Heart right ventricle (tissue), 16 donors: ENCODE data around the gene BLNK. TPM values are rescaled to one million over a fixed set of nuclear protein-coding genes. Genes with fewer than 3 reads are reported as not detected.

ENCODE experiments used
- ATAC-seq, 8 donors: fragments of 200-7000 bp; cut with Tn5 transposase; one replicate each; pipeline ENCODE4 v1.9.1; 2020; ENCODE audit warnings: mild to moderate bottlenecking in 8 of 8, moderate library complexity in 8 of 8, moderate number of reproducible peaks in 1 of 8
- DNase-seq, 2 donors: peaks; one replicate each; pipeline ENCODE4 v3.0.0-alpha.2; 2020
- H3K27ac ChIP-seq, 10 donors: fragments of 200-600 bp; sonication (generic) in 2 of 10; one replicate each; pipeline versions ENCODE4 v1.5.0 to v1.8.0; 2020 to 2022; ENCODE audit warnings: mild to moderate bottlenecking in 3 of 10
- H3K27me3 ChIP-seq, 7 donors: fragments of 200-600 bp; one replicate each; pipeline ENCODE4 v1.8.0; 2021 to 2022; ENCODE audit warnings: mild to moderate bottlenecking in 2 of 7
- H3K36me3 ChIP-seq, 9 donors: fragments of 200-600 bp; sonication (generic) in 1 of 9; one replicate each; pipeline versions ENCODE4 v1.5.0 to v1.8.0; 2020 to 2022; ENCODE audit warnings: mild to moderate bottlenecking in 2 of 9
- H3K4me1 ChIP-seq, 9 donors: fragments of 200-600 bp; sonication (generic) in 1 of 9; one replicate each; pipeline versions ENCODE4 v1.5.0 to v1.8.0; 2020 to 2022; ENCODE audit warnings: mild to moderate bottlenecking in 4 of 9
- H3K4me3 ChIP-seq, 10 donors: fragments of 200-600 bp; sonication (generic) in 2 of 10; one replicate each; pipeline versions ENCODE4 v1.5.0 to v1.8.0; 2020 to 2022; ENCODE audit warnings: mild to moderate bottlenecking in 7 of 10, moderate library complexity in 2 of 10
- H3K9me3 ChIP-seq, 11 donors: fragments of 200-600 bp in 10 of 11; sonication (generic) in 2 of 11; one replicate each; pipeline versions ENCODE4 v1.5.0 to v1.8.0; 2013 to 2022; ENCODE audit warnings: mild to moderate bottlenecking in 2 of 11, control low read depth in 1 of 11, moderate library complexity in 1 of 11
- WGBS, 2 donors: extraction: QIAGEN DNeasy Blood & Tissue Kit; methylation state at CpG; one replicate each; pipeline ENCODE4 v1.1.7; 2013; ENCODE audit warnings: inconsistent platforms in 1 of 2; 5-methylcytosine and 5-hydroxymethylcytosine counted together
- intact Hi-C, 10 donors: fragments of 100-400 bp; cut with DNase I; formaldehyde crosslinking; loops; one replicate each; pipeline versions ENCODE4 v1.11.1 to v1.14.2; 2022
- polyA plus RNA-seq, 2 donors: library from polyadenylated mRNA; stranded (reverse); fragments of 200-250 nt; gene quantifications; one replicate each; pipeline ENCODE4 v1.2.3, GENCODE V29; 2013
- total RNA-seq, 10 donors: library from RNA; stranded (reverse); fragmentation: NEBNext Ultra II Directional in 3 of 10; extraction: Animal tissue kit (Norgen Biotek cat#: 25700) in 3 of 10; gene quantifications; one replicate each; pipeline versions ENCODE4 v1.2.1 to v1.2.4, GENCODE V29; 2021 to 2023
- TF ChIP-seq, protein P1 (sequence below), 9 donors: fragments of 200-600 bp; sonication (generic) in 2 of 9; IDR thresholded peaks; one replicate each; pipeline versions ENCODE4 v1.5.0 to v1.8.0; 2021 to 2022; ENCODE audit warnings: antibody characterized with exemption in 9 of 9, mild to moderate bottlenecking in 5 of 9, moderate library complexity in 1 of 9
- donor health status: Arrhythmogenic right ventricular cardiomyopathy.
- donor health status: ischemic (EF 13 %, LVEDD 7.1; RV severe dilation, severe dysfunction).
- donor health status: healthy with polysubstance abuse.
- donor health status: DM: no; HTN: yes; CAD: no.
- donor health status: DM: no; HTN: no; CAD: no.
- donor health status: ischemic (EF 25% LVEDD 6.9; RV normal size, moderate dysfunction).
- donor health status: ischemic (EF 25% LVEDD 5.7; RV mildly dilated, moderate dysfunction).
- donor health status: healthy.
- donor health status: DM: yes; HTN: yes; CAD: no.
- donor health status: Ischemic cardiomyopathy.
- donor health status: ischemic (EF 35%, LVEDD 5.7; RV mildly dilated, moderate dysfunction).
- donor health status: nonischemic (EF 11% LVEDD 7.7; RV severe dilation, severe dysfunction).
- donor health status: DM: yes; HTN: yes; CAD: no.
- donor health status: PGD.
- donor health status: ischemic (EF 29% LVEDD 5.4; RV normal size, mild dysfunction).
- donor health status: nonischemic (EF 23%, LVEDD 6.1; RV moderate dilation, normal function).

BLNK gene
- total and polyA plus RNA-seq, 12 donors = 0.25 to 4.4 (median 0.65) TPM

DNA sequence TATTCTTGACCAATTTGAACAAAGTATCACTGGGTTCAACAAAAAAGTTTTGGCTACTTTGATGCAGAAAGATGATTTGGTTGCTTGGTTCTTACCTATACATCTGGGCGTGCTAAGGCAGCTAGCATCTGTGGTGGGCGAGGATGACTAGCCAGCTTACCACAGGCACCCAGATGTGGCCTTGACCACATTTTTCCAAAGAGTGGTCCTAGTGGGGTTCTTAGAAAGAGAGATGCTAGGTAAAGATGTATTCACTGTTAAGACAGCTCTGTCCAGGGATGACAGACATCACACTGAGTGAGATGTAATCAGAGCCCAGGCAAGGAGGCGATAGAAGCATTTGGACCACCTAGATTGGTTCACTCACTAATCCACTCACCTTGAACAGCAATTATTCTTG, 33.6 kb upstream of the BLNK start:
- Histone ChIP-seq H3K4me3 (no peak overlapping the region), H3K27ac (no peak overlapping the region), H3K9me3 (no peaks in the 10 kb centered on the region), H3K27me3 (peaks cover 0 to 18% (median 4%) of the 10 kb centered on the region in 7 donors), H3K36me3 (no peaks in the 10 kb centered on the region), H3K4me1 (peaks cover 0 to 19% (median 13%) of the 10 kb centered on the region in 9 donors)
- intact Hi-C loops = no loop called here
- TF ChIP-seq, protein P1, sequence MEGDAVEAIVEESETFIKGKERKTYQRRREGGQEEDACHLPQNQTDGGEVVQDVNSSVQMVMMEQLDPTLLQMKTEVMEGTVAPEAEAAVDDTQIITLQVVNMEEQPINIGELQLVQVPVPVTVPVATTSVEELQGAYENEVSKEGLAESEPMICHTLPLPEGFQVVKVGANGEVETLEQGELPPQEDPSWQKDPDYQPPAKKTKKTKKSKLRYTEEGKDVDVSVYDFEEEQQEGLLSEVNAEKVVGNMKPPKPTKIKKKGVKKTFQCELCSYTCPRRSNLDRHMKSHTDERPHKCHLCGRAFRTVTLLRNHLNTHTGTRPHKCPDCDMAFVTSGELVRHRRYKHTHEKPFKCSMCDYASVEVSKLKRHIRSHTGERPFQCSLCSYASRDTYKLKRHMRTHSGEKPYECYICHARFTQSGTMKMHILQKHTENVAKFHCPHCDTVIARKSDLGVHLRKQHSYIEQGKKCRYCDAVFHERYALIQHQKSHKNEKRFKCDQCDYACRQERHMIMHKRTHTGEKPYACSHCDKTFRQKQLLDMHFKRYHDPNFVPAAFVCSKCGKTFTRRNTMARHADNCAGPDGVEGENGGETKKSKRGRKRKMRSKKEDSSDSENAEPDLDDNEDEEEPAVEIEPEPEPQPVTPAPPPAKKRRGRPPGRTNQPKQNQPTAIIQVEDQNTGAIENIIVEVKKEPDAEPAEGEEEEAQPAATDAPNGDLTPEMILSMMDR (IDR thresholded peaks at IDR 0.05) = no peak
- ATAC-seq = no peak
- 87 to 94% methylated on average over 3 of the region's 3 CpGs for WGBS, 2 donors
- no peak for DNase-seq

DNA sequence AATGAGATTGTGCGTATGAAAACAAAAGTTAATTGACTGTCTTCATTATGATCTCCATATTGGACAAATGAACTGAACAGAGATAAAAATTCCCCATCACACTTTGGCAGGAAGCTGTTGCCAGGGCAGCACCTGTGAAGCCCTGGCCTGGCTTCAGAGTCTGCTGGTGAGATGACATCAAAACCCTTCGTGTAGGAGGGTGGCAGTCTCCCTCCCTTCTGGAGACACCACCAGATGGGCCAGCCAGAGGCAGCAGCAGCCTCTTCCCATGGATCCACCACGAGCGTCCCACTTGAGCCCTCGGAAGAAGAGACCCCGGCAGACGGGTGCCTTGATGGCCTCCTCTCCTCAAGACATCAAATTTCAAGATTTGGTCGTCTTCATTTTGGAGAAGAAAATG, 32.9 kb upstream of the BLNK start, which contains the start of gene DNTT:
DNTT (plus strand) TSS at position 205 of the 400 bp plus-strand sequence; CDS start at position 269, 64 bp downstream.
- no peak within 1 kb of the TSS for H3K27ac ChIP-seq
- H3K36me3 ChIP-seq = no peaks in the 10 kb centered on the region
- intact Hi-C loops = no loop called here
- H3K4me3 ChIP-seq = no peak within 1 kb of the TSS
- DNase-seq (no peak), ATAC-seq (no peak)
- H3K4me1 ChIP-seq = peaks cover 0 to 15% (median 5%) of the 10 kb centered on the region in 9 donors
- H3K27me3 ChIP-seq = peaks cover 0 to 19% (median 4%) of the 10 kb centered on the region in 7 donors
- TF ChIP-seq, protein P1 (IDR thresholded peaks at IDR 0.05) = no peak
- H3K9me3 ChIP-seq = no peaks in the 10 kb centered on the region
- 81 to 86% methylated on average over 8 of the region's 8 CpGs for WGBS, 2 donors

GRCh38 chr10:96301616-96302015, 30.2 kb upstream of the BLNK start:
- intact Hi-C loops = no loop called here
- peaks cover 0 to 11% (median 0%) of the 10 kb centered on the region in 9 donors for H3K4me1 ChIP-seq
- 36 to 64% methylated on average over 1 of the region's 1 CpG for WGBS, 2 donors
- ATAC-seq (no peak), DNase-seq (no peak)
- TF ChIP-seq, protein P1 (IDR thresholded peaks at IDR 0.05) = no peak
- H3K27ac ChIP-seq = no peak overlapping the region
- peaks cover 0 to 19% (median 4%) of the 10 kb centered on the region in 7 donors for H3K27me3 ChIP-seq
- no peak overlapping the region for H3K4me3 ChIP-seq
- H3K9me3 ChIP-seq = no peaks in the 10 kb centered on the region
- no peaks in the 10 kb centered on the region for H3K36me3 ChIP-seq

- intact Hi-C loops = loop anchor here in 2 of 10 donors (5.0 to 10.0 kb wide), 2 partner anchors 282 to 285 kb away; no protein-coding TSS in a partner anchor
Measured at GRCh38 chr10:96299383-96299782, 28.0 kb upstream of the BLNK start.

More at GRCh38 chr10:96299383-96299782, 28.0 kb upstream of the BLNK start:
- peaks cover 0 to 8% (median 0%) of the 10 kb centered on the region in 9 donors for H3K4me1 ChIP-seq
- no peak overlapping the region for H3K27ac ChIP-seq
- H3K27me3 ChIP-seq = peaks cover 0 to 30% (median 22%) of the 10 kb centered on the region in 7 donors
- no peaks in the 10 kb centered on the region for H3K36me3 ChIP-seq
- WGBS, 2 donors = 43 to 52% methylated on average over 5 of the region's 5 CpGs
- TF ChIP-seq, protein P1 (IDR thresholded peaks at IDR 0.05) = no peak
- ATAC-seq = no peak
- H3K4me3 ChIP-seq = peak overlapping the region in 1 of 10 donors; percentile 1
- H3K9me3 ChIP-seq = no peaks in the 10 kb centered on the region
- DNase-seq = no peak
